Type B pancreatic cell (in vitro differentiated cells): ENCODE measurements around the gene ACVR1C. TPM values are rescaled to one million over a fixed set of nuclear protein-coding genes. Genes with fewer than 3 reads are reported as not detected.
A peak's percentile ranks its signal among the peaks of the same experiment; 100 is the strongest.

ENCODE experiments used
- DNase-seq: peaks from one replicate; pipeline ENCODE4 v3.0.0; 2021; ENCODE audit warnings: mixed read lengths; ENCODE audit not compliant: unreplicated experiment; ENCODE audit errors: extremely low spot score
- H3K27ac Mint-ChIP-seq: 2 replicates; pipeline ENCODE4 v1.8.0; 2021; ENCODE audit warnings: mild to moderate bottlenecking, mixed read lengths
- H3K27me3 Mint-ChIP-seq: 2 replicates; pipeline ENCODE4 v1.8.0; 2021; ENCODE audit warnings: mixed read lengths
- H3K36me3 Mint-ChIP-seq: 2 replicates; pipeline ENCODE4 v1.8.0; 2021; ENCODE audit warnings: mixed read lengths
- H3K4me1 Mint-ChIP-seq: one replicate; pipeline ENCODE4 v1.8.0; 2021; ENCODE audit warnings: mixed read lengths; ENCODE audit not compliant: unreplicated experiment
- H3K4me3 Mint-ChIP-seq: 2 replicates; pipeline ENCODE4 v1.8.0; 2021; ENCODE audit warnings: mild to moderate bottlenecking, mixed read lengths
- H3K9me3 Mint-ChIP-seq: 2 replicates; pipeline ENCODE4 v1.8.0; 2021; ENCODE audit warnings: mixed read lengths
- CTCF ChIP-seq: fragments of 200-600 bp; sonication (generic); conservative IDR thresholded peaks from 2 replicates; pipeline ENCODE4 v1.5.0; 2021; ENCODE audit warnings: antibody characterized with exemption, mild to moderate bottlenecking
- total RNA-seq: library from RNA; stranded (reverse); gene quantifications from 2 replicates; pipeline ENCODE4 v1.2.1, GENCODE V29; 2021; ENCODE audit warnings: low replicate concordance

ACVR1C gene
- total RNA-seq, 1 donor from 2014 or later = 17.1 TPM

- Mint-ChIP-seq H3K27me3 (no peaks in the 10 kb centered on the region), H3K4me3 (no peak overlapping the region), H3K36me3 (no peaks in the 10 kb centered on the region), H3K9me3 (no peaks in the 10 kb centered on the region), H3K27ac (no peak overlapping the region), H3K4me1 (no peaks in the 10 kb centered on the region)
- no peak for DNase-seq
- TF ChIP-seq CTCF = no peak
Observed at GRCh38 chr2:157657858-157658257, 29.2 kb upstream of the ACVR1C start.

GRCh38 chr2:157657101-157657500 lies 28.4 kb upstream of the ACVR1C start:
- Mint-ChIP-seq H3K4me3 (no peak overlapping the region), H3K36me3 (no peaks in the 10 kb centered on the region)

GRCh38 chr2:157644776-157645175 lies 16.1 kb upstream of the ACVR1C start:
- Mint-ChIP-seq H3K27ac (no peak overlapping the region), H3K4me3 (no peak overlapping the region), H3K36me3 (no peaks in the 10 kb centered on the region), H3K9me3 (no peaks in the 10 kb centered on the region), H3K27me3 (peaks cover 6% of the 10 kb centered on the region), H3K4me1 (no peaks in the 10 kb centered on the region)
- no peak for DNase-seq
- TF ChIP-seq CTCF = no peak

More at GRCh38 chr2:157657101-157657500, 28.4 kb upstream of the ACVR1C start:
- no peak for DNase-seq
- no peak overlapping the region for H3K27ac Mint-ChIP-seq
- H3K4me1 Mint-ChIP-seq = no peaks in the 10 kb centered on the region
- H3K9me3 Mint-ChIP-seq = no peaks in the 10 kb centered on the region
- TF ChIP-seq CTCF = no peak
- H3K27me3 Mint-ChIP-seq = no peaks in the 10 kb centered on the region

- Mint-ChIP-seq H3K27me3 (peaks cover 25% of the 10 kb centered on the region), H3K4me1 (peaks cover 6% of the 10 kb centered on the region), H3K27ac (no peak overlapping the region), H3K4me3 (no peak overlapping the region), H3K9me3 (no peaks in the 10 kb centered on the region), H3K36me3 (no peaks in the 10 kb centered on the region)
- TF ChIP-seq CTCF = no peak
- DNase-seq = no peak
Observed at GRCh38 chr2:157631861-157632260, 3.2 kb upstream of the ACVR1C start.

- no peak for DNase-seq
- Mint-ChIP-seq H3K4me3 (peak overlapping the region; percentile 87), H3K27ac (peak overlapping the region; percentile 70), H3K4me1 (peaks cover 6% of the 10 kb centered on the region), H3K9me3 (peaks cover 3% of the 10 kb centered on the region), H3K27me3 (peaks cover 57% of the 10 kb centered on the region), H3K36me3 (no peaks in the 10 kb centered on the region)
- TF ChIP-seq CTCF = no peak
Observed at GRCh38 chr2:157627594-157628476, 829 bp downstream of the ACVR1C start.
